Left renal pelvis (tissue), 4 donors: ENCODE results near the gene PPIF. TPM values are rescaled to one million over a fixed set of nuclear protein-coding genes. Genes with fewer than 3 reads are reported as not detected.
A peak's percentile ranks its signal among the peaks of the same experiment; 100 is the strongest.

ENCODE experiments used
- DNase-seq, 4 donors: peaks; one replicate each; pipeline ENCODE4 v3.0.0-alpha.2; 2013; ENCODE audit warnings: low read depth in 4 of 4, low spot score in 3 of 4
- polyA plus RNA-seq, 4 donors: library from polyadenylated mRNA; unstranded; fragments of 120-200 nt; gene quantifications; one replicate each; pipeline ENCODE4 v1.2.1, GENCODE V29; 2013; ENCODE audit not compliant: insufficient read length in 4 of 4

PPIF gene
- polyA plus RNA-seq, 4 donors: 27.4 to 71.7 (median 59.5) TPM

DNA sequence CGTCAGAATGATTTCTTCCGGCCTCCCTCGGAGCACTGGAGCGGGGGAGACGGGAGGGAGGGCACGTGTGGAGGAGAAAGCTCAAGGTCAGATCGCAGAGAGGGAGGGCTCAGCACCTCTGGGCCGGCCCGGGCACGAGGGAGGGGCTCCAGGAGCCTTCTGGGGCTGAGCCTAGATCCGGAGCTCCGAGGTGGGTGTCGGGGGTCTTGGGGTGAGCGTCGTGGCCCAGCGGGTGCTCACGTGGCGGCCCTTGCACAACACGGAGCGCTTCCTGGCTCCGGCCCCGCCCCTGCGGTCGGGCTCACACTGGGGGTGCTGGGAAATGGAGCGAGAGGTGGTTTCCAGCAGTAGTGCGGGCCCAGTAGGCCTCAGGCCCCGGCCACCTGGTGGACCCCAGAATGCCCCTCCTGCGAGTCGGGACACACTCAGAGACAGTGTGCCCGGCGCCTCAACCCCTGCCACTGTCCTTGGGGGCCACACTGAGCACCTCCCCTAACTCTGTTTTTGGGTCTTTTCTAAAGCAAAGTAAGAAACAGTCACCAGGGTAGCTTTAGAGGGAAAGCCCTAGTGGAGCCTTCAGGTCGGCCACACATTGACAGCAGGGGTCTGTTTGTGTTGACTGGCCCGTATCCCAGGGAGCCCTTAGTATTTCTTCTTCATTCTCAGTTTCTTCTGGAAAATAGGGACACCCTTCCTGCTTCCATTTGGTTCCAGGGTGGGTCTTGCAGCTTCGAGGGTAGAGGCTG, 798 bp downstream of the PPIF start:
- DNase-seq: no peak

DNA sequence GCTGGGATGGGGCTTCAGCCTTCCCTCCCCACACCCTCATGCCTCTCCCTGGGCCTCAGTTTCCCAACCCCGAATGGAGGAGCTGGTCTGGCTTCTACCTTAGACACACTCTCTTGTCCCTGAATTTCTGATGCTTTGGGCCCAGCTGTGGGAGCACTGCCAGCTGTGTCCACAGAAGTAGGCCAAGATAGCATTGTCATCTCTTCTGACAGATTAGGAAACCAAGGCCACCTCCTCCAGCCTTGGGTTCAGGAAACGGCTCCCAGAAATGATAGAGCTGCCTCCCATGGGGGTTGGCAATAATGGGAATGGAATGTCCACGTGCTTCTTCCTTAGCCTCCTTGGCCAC, 1.3 kb downstream of the PPIF start:
- DNase-seq: no peak

DNA sequence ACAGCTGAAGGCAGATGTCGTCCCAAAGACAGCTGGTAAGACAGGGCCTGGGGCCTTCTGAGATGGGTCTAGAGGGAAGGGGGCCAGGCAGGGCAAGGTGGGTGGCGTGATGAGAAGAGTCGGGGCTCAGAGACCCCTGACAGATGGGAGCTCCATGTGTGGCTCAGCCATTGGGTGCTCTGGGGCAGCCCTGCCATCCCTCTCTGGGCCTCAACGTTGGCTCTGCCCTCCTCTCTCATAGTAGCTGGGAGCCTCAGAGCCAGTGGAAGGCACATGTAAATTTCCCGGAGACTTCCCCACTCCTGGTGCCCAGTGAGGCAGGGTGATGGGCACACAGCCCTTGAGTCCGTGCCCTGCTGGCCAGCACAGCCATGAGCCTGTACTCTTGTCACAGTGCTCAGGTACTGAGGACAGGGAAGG, 1.8 kb downstream of the PPIF start:
- DNase-seq: no peak

DNA sequence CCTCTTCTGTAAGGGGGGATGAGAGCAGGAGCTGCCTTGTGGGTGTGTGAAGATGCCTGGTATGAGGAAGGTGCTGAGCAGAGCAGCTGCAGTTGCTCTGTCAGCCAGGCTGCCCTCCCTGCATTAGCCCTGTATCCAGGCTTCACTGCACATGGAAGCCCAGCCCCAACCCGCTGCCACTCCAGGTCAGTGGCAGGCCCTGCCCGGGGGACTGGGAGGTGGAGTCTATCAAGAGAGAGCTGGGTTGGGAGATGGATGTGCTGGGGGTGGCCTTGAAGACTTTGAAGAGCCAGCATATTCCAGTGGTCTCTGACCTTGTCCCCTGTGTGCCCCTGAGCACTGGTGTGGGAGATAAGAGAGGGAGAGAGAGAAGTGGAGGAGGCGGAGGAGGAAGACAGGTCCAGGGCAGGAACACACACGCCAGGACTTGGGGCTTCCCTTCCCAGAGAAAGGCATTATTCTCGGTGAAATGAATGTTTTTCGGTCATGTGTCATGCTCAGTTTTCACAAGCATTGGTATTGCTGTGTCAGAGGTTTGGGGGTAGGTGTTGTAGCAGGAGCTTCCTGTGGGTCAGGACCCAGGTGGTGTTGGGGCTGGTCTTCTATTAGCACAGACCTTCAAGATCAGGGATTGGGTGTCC, 2.6 kb downstream of the PPIF start:
- DNase-seq: peak in 1 of 4 donors; percentile 15

DNA sequence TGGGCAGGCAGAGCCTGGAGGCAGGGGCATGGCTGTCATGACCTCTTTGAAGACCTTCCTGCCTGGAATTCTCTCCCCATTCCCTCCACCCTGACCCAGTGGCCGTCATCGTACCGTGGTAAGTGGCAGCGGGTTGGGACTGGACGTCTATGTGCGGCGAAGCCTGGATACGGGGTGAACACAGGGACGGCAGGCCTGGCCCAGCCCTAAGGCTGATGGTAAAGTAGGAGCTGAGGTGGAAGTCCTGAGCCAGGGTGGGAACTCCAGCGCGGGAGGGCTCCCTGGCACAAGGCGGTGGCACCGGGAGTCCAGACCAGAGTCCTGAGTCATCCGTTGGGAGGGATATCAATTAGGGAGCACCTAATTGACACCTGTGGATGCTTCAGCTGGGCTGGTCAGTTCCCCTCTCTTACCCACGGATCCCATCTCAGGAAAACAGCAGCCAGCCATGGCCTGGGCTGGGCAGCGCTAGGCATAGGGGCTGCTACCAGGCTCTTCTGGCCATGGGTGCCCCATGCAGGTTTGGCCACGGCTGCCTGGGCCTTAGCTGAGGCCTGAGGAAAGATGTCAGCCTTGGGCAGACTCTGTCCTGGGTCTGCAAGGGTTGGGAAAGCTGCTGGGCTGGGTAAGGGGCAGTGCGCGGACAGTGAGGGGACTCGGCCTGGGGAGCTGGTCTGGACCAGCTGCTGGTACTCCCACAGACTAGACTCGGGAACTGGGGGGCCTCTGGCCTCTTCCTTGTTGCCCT, 3.3 kb downstream of the PPIF start:
- no peak for DNase-seq

DNA sequence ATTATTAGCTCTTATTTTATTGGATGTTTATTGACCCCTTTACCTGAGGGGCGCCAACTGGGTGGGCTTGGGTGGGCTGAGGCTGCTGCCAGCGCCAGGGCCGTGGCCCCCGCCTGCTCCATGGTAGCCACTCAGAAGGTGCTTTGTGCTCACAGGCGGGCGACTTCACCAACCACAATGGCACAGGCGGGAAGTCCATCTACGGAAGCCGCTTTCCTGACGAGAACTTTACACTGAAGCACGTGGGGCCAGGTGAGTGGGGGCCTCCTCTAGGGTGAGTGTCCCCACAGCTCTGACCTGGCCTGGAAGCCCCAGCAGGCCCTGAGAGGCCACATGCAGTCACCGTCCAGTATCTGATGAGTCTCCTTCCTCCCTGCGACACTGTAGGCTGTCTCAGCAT, 4.1 kb downstream of the PPIF start:
- DNase-seq: no peak

DNA sequence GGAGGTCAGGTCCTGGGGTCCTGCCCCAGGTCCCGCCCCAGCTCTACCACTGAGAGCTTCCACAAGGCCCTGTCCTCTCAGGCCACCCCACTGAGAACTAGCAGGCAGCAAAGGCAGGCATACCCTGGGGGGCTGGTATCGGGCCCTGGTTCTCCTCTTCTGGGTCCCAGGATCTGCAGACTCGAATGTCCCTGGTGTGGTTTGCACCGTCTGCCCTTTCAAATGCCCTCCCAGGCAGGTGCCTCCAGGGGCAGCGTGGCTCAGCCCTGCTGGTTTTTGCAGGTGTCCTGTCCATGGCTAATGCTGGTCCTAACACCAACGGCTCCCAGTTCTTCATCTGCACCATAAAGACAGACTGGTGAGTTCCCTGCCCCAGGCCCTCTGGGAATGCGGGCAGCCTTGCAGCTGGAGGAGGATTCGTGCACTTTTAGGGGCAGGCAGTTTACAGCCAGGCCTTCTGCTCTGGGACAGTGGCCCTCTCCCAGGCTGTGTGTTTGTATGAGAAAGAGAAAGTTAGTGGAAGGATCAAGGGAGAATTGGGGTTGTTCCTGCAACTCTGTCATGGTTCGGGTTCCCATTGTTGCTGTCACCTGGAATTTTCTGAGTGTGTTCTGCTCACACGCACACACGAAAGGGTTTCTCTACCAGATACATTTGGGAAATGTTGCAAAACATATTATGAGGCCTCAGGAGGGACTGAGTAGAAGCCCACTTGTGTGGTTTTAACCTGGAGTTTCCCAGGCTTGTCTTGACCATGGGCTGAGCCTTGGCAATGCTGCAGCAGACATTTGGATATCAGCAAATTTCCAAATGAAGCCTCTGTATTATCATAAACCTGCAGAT, 5.0 kb downstream of the PPIF start:
- DNase-seq: no peak

DNA sequence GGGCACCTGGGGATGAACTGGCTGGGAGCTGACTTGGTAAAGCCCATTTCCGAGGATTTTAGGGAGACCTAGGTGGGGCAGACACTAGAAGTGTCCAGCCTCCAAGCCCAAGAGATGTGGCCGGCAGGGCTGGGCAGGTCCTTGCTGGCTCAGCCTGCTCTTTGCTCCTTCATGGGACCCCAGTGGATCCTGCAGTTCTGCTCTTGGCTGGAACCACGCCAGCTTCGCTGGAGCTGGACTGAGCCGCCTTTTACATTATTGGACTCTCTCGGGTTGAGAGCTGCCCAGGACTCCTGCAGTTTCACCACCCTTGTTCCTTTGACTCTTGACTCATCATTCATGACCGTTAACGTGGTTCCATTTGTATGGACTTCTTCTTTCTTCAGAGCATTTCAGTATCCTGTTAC, 5.7 kb downstream of the PPIF start:
- DNase-seq: no peak

DNA sequence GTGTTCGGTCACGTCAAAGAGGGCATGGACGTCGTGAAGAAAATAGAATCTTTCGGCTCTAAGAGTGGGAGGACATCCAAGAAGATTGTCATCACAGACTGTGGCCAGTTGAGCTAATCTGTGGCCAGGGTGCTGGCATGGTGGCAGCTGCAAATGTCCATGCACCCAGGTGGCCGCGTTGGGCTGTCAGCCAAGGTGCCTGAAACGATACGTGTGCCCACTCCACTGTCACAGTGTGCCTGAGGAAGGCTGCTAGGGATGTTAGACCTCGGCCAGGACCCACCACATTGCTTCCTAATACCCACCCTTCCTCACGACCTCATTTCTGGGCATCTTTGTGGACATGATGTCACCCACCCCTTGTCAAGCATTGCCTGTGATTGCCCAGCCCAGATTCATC, 6.5 kb downstream of the PPIF start:
- no peak for DNase-seq

DNA sequence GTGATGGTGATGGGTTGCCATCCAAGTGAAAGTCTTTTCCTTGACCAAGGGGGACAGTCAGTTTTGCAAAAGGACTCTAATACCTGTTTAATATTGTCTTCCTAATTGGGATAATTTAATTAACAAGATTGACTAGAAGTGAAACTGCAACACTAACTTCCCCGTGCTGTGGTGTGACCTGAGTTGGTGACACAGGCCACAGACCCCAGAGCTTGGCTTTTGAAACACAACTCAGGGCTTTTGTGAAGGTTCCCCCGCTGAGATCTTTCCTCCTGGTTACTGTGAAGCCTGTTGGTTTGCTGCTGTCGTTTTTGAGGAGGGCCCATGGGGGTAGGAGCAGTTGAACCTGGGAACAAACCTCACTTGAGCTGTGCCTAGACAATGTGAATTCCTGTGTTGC, 6.9 kb downstream of the PPIF start:
- DNase-seq: no peak

DNA sequence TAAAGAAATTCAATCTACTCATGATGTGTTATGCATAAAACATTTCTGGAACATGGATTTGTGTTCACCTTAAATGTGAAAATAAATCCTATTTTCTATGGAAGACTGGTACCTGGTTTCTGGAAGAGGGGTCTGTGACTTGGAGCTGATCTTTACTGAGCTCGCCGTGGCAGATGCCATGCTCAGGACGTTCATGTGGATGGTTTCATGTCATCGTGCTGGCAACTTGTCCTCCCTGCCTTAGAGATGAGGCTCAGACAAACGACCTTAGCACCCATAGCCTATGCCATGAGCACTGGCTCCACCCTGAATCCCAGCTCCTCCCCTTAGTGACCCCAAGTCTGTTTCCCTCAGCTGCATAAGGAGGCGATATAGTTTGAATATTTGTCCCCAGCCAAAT, 7.3 kb downstream of the PPIF start:
- no peak for DNase-seq

DNA sequence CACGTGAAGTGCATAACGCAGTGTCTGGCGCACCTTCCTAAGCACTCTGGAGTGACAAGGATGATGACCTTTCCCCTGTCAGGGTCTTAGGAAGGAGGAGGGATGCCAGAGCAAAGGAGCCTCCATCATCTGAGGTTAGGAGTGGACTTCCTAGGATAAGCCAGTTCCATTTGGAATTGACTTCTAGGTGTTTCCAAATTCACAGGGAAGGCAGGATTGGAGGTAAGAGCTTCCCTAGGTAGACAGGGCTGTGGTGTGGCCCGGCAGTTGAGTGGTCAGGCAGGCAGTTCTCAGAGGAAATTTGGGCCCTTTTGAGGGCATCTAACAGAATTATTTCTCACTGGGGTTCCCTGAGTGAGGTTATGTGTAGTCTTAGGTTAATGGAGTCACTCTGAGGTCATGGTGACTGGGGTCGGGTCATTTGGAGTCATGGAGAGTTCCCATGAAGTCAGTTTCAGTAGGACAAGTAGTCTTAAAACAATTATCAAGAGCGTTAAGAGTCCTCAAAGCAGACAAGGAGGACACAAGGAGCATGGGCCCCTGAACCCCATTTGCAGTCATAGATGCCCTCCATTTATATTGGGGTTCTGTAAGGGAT, 8.2 kb downstream of the PPIF start:
- DNase-seq: no peak

DNA sequence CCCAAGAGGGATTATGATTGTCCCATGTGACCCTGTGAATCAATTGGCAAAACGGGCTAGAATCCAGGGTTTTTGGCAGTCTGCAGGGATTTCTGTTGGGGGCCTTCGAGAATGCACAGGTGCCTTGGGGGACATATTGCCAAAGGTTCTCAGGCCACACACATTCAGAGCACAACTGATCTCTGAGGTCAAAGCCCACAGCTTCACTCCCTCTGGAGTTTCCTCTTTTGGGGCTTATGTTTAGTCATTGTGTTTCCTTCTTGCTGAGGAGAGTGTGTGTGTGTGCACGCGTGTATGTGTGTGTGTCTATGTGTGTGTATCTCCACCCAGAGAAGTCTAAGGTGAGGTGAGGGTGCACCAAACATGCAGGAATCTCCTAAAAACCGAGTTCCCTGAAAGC, 8.8 kb downstream of the PPIF start:
- no peak for DNase-seq

DNA sequence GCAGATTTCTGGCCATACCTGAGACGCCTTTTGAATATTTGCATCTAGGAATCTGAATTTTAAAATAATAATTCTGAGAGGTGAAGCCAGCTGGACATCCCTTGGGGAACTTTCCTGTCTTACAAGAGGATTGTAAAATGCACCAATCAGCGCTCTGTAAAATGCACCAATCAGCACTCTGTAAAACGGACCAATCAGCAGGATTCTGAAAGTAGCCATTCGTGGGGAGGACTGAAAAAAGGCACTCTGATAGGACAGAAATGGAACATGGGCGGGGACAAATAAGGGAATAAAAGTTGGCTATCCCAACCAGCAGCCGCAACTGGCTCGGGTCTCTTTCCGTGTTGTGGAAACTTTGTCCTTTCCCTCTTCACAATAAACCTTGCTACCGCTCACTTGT, 9.9 kb downstream of the PPIF start:
- DNase-seq: no peak

DNA sequence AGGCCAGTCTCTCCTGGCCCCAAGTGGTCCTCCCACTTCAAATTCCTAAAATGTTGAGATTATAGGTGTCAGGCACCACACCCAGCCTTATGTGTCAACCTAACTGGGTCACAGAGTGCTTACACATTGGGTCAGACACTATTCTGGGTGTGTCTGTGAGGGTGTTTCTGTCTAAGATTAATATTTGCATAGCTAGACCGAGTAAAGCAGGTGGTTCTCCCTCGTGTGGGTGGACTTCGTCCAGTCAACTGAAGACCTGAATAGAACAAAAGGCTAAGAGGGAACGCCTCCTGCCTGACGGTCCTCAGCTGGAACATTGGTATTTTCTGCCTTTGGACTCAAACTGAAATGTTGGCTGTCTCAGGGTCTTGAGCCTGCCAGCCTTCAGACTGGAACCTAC, 11.5 kb downstream of the PPIF start:
- no peak for DNase-seq

DNA sequence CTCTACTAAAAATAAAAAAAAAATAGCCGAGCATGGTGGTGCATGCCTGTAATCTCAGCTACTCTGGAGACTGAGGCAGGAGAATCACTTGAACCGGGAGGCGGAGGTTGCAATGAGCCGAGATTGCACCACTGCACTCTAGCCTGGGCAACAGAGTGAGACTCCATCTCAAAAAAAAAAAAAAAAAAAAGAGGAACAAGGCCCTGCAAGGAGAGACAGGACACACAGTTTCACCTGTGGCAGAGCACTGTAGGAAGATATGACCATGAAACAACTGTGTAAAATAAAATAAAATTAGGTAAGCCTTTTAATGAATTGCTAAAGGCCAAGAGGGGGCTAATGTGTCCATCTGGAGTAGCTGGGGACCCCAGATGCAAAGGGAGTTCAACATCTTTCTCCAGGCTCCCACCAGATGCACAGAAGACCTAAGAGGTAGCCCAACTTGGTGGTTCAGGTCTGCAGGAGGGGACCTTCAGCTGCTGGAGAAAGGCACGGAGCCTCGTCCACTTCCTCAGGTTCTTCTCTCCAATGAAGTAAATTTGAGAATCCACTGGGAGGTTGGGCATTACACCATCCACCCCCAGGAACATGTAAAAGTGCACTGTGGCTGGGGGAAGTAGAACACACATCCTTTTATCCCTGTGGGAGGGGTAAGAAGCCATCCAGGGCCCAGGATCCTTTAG, 12.7 kb downstream of the PPIF start:
- no peak for DNase-seq

DNA sequence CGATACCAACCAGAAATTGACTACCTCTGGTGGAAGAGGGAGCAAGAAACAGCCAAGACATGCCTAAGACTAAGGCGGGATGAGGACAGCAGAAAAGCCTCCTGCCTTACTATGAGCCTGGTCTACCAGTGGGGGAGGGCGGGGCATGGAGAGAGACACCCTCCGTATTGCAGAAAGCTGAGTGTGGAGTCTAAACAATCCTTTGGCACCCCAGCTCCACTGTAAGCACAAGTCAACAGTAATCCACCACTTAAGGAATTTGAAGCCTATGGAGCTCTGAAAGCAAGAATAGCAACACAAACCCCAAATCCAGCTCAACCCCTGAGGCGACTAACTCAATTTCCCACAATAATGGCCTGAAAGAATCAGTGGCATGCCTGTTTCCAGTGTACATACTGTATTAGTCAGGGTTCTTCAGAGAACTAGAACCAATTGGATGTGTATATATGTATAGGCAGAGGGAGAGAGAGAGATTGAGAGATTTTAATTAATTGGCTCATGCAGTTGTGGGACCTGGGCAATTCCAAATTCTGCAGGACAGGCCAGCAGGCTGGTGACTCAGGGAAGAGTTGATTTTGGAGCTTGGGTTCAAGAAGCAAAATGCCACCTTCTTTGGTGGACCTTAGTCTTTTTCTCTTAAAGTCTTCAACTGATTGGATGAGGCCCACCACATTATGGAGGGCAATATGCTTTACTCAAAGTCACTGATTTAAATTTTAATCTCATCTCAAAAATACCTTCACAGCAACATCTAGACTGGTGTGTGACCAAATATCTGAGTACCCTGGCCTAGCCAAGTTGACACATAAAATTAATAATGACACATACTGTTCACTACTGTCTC, 13.5 kb downstream of the PPIF start:
- no peak for DNase-seq

DNA sequence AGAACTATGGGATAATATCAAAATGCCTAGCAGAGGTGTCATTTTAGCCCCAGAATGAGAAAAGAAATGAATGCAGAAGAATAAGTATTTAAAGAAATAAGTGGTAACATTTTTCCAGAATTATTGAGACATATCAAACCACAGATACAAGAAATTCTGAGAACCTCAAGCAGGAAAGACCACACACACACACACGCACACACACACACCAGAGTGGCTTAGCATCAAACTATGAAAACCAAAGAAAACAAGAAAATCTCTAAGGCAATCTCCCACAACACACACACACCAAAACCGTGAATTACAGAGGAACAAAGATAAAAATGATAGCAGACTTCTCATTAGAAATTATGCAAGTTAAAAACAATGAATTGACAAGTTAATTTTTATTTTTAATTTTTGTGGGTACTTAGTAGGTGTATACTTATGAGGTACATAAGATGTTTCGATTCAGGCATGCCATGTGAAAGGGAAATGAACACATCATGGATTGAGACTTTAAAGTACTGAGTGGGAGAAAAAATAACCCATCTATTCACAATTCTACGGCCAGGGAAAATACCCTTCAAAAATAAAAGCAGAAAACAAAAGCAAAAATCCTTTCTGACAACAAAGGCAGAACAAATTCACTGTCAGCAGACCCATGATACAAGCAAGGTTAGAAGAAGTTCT, 14.6 kb downstream of the PPIF start:
- no peak for DNase-seq
